ENCODE measurements around the gene EPB41.

The EPB41 gene

DNA sequence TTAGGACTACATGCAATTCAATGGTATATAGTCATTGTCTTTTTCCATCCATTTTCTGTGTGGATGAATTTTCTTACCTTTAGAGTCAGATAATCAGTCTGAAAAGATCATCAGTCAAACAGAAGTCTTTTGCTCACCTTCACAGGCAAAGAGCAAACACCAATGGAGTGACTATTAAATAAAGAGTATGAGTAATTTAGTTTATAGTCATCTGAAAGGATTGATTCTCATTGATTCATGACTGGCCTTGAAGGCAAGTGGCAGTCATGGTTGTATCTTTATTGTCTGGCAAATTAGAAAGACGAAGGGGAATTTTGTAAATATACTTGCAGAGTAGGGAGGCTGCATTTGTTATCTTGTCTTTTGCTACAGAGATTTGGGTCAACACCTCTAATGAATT is 89.9 kb downstream of the EPB41 start:
- H3K4me3 ChIP-seq (ENCODE audit: control insufficient read depth, low read depth, low read length), result no peak overlapping the region
- TF ChIP-seq, protein P1, sequence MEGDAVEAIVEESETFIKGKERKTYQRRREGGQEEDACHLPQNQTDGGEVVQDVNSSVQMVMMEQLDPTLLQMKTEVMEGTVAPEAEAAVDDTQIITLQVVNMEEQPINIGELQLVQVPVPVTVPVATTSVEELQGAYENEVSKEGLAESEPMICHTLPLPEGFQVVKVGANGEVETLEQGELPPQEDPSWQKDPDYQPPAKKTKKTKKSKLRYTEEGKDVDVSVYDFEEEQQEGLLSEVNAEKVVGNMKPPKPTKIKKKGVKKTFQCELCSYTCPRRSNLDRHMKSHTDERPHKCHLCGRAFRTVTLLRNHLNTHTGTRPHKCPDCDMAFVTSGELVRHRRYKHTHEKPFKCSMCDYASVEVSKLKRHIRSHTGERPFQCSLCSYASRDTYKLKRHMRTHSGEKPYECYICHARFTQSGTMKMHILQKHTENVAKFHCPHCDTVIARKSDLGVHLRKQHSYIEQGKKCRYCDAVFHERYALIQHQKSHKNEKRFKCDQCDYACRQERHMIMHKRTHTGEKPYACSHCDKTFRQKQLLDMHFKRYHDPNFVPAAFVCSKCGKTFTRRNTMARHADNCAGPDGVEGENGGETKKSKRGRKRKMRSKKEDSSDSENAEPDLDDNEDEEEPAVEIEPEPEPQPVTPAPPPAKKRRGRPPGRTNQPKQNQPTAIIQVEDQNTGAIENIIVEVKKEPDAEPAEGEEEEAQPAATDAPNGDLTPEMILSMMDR (IDR thresholded peaks at IDR 0.05; ENCODE audit: control insufficient read depth, insufficient read depth, low read depth, low read length, missing control alignments), result no peak
- no peak for DNase-seq (ENCODE audit: low read depth)

DNA sequence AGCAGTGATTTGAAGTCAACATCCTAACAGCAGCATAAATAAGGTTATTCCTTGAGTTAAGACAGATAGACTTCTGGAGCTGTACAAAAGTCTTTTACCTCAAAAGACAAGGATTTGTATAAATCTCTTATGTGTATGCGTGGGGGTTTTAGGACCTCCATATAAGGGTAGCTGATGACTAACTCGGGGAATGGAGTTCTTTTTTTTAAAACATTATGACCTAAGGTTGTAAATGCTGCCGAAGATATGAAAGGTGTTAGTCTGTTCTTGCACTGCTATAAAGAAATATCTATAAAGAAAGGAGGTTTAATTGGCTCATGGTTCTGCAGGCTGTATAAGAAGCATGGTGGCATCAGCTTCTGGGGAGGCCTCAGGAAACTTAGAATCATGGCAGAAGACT is 90.4 kb downstream of the EPB41 start:
- no peak for DNase-seq (ENCODE audit: low read depth)
- no peak overlapping the region for H3K4me3 ChIP-seq (ENCODE audit: control insufficient read depth, low read depth, low read length)
- TF ChIP-seq, protein P1 (IDR thresholded peaks at IDR 0.05; ENCODE audit: control insufficient read depth, insufficient read depth, low read depth, low read length, missing control alignments), result no peak

DNA sequence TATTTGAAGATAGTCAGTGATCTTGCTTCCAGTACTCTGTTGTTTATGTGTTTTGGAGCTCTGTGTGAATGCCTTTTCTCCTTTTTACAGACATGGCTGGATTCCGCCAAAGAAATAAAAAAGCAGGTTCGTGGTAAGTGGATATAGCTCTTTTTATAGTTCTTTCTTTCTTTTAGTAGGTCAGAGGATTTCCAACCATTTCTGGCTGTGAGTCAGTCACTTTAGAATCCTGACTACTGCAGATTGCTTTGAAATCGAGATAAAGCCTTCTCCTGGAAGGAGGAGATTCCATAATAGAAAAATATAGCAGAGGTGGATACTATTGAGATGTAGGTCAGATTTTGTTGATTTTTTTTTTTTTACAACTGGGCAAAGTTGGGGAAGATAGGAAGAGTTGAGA is 97.4 kb downstream of the EPB41 start:
- TF ChIP-seq, protein P1 (IDR thresholded peaks at IDR 0.05; ENCODE audit: control insufficient read depth, insufficient read depth, low read depth, low read length, missing control alignments), result no peak
- no peak for DNase-seq (ENCODE audit: low read depth)
- H3K4me3 ChIP-seq (ENCODE audit: control insufficient read depth, low read depth, low read length), result no peak overlapping the region

DNA sequence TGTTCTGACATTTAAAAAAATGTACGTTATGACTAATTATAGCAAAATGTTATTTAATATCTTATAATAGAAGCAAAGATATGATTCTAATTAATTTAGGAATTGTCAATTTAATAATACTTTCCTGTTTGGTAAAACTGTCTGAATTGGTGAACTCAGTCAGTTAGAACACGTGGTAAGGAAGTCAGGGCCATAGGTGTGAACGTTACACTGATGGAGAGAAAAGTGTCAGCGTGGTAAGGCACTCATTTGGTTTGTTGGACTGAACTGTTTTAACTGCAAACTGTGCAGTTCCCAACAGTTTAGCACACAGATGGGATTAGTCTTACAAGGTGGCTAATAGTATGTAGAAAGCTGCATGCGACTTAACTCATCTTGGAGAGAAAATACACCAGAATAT is 102.9 kb downstream of the EPB41 start:
- no peak overlapping the region for H3K4me3 ChIP-seq (ENCODE audit: control insufficient read depth, low read depth, low read length)
- TF ChIP-seq, protein P1 (IDR thresholded peaks at IDR 0.05; ENCODE audit: control insufficient read depth, insufficient read depth, low read depth, low read length, missing control alignments), result no peak
- DNase-seq (ENCODE audit: low read depth), result no peak

DNA sequence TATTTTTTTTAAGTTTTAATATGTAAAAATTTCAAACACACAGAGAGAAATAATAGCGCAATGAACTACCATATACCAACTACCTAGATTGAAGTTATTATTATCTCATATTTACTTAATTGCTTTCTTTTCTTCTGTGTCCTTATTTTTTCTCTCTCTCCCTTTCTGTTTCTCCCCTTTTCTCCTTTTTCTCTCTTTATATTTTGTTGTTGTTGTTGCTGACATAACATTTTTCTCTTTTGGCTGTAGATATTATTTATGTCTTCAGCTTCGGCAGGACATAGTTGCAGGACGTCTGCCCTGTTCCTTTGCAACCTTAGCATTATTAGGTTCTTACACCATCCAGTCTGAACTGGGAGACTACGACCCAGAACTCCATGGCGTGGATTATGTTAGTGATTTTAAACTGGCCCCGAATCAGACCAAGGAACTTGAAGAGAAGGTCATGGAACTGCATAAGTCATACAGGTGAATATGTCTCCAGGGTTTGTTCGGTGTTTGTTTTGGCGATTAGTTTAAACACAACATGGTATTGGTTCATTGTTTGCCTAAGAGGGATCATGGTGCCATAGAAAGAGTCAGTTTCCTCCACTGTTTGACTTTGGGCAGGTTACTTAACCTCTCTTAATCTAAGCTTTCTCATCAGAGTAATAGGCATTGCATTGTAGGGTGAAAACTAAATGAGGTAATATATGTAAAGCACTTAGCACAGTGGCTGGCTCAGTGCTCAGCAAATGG is 103.8 kb downstream of the EPB41 start:
- TF ChIP-seq, protein P1 (IDR thresholded peaks at IDR 0.05; ENCODE audit: control insufficient read depth, insufficient read depth, low read depth, low read length, missing control alignments), result no peak

DNA sequence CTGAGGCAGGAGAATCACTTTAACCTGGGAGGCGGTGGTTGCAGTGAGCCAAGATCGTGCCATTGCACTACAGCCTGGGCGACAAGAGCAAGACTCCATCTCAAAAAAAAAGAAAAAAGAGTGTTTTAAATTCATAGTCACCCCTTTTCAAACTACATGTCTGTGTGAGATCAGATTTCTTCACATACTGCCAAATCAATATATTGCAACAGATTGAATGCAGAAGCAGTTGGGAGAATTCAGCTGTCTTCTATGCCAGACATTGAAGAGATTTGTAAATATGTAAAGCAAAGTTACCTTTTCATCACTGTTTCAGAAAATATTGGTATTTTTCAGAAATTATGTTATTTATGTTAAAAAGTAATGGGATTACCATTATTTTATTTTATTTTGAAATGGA is 108.3 kb downstream of the EPB41 start:
- H3K4me3 ChIP-seq (ENCODE audit: control insufficient read depth, low read depth, low read length), result no peak overlapping the region
- TF ChIP-seq, protein P1 (IDR thresholded peaks at IDR 0.05; ENCODE audit: control insufficient read depth, insufficient read depth, low read depth, low read length, missing control alignments), result no peak
- no peak for DNase-seq (ENCODE audit: low read depth)

More for the DNA sequence above, 103.8 kb downstream of the EPB41 start:
- H3K4me3 ChIP-seq (ENCODE audit: control insufficient read depth, low read depth, low read length), result no peak overlapping the region
- DNase-seq (ENCODE audit: low read depth), result no peak

Measured in AG09309 (cell line).